SK-N-SH (cell line): ENCODE measurements around the gene HASPIN. TPM values are rescaled to one million over a fixed set of nuclear protein-coding genes. Genes with fewer than 3 reads are reported as not detected.
"Not testable (repeated sequence)": the region's sequence is repeated elsewhere in the genome, so short reads cannot be mapped to it uniquely, and the experiment has no call there.

ENCODE experiments used
- CTCF ChIA-PET: fragments of 300-600, 350-600 bp; formaldehyde crosslinking; extraction: SDS; loops from one replicate; lab custom pipeline; 2021; lab: Yijun Ruan, JAX
- POLR2A ChIA-PET: fragments of 350-600 bp; sonication (Branson Sonifier 250); formaldehyde crosslinking; extraction: SDS; loops from one replicate; lab custom pipeline; 2020; ENCODE audit warnings: antibody characterized with exemption, inconsistent platforms; lab: Yijun Ruan, JAX
- DNase-seq: peaks from one replicate; pipeline ENCODE4 v3.0.0; 2012
- H2AFZ ChIP-seq: fragments of 200-600 bp; sonication (generic); 2 replicates; pipeline ENCODE4 v1.8.1; 2016; ENCODE audit warnings: antibody characterized with exemption, mild to moderate bottlenecking, low read depth
- H3F3A ChIP-seq: fragments of 200-600 bp; sonication (generic); replicated peaks from 2 replicates; pipeline ENCODE3; 2016; ENCODE audit warnings: antibody characterized with exemption, mild to moderate bottlenecking; ENCODE audit not compliant: insufficient read depth
- H3K27ac ChIP-seq, 2 experiments: fragments of 200-500 bp in 1 of 2; fragments of 200-600 bp in 1 of 2; sonication (Bioruptor generic) in 1 of 2; sonication (generic), shearing (Covaris generic) in 1 of 2; 2 replicates each; pipeline versions ENCODE4 v1.5.1 to v1.6.1; 2014 to 2016; ENCODE audit warnings: low read depth in 2 of 2, inconsistent platforms in 1 of 2, low read length in 1 of 2, mild to moderate bottlenecking in 1 of 2, mixed read lengths in 1 of 2
- H3K27me3 ChIP-seq: fragments of 200-600 bp; sonication (generic), shearing (Covaris generic); 2 replicates; pipeline ENCODE4 v1.6.1; 2016; ENCODE audit warnings: mixed run types; ENCODE audit not compliant: insufficient read depth
- H3K36me3 ChIP-seq, 2 experiments: fragments of 200-500 bp in 1 of 2; fragments of 200-600 bp in 1 of 2; sonication (Bioruptor generic) in 1 of 2; sonication (generic) in 1 of 2; replicated peaks in 1 of 2; 2 replicates each; pipeline versions ENCODE3 to v1.5.1; 2014 to 2016; ENCODE audit warnings: low read length in 1 of 2, mild to moderate bottlenecking in 1 of 2; ENCODE audit not compliant: insufficient read depth in 2 of 2, control insufficient read depth in 1 of 2
- H3K4me1 ChIP-seq, 2 experiments: fragments of 200-500 bp in 1 of 2; fragments of 200-600 bp in 1 of 2; sonication (Bioruptor generic) in 1 of 2; sonication (generic), shearing (Covaris generic) in 1 of 2; 2 replicates each; pipeline versions ENCODE4 v1.5.1 to v1.6.1; 2014 to 2016; ENCODE audit warnings: low read depth in 1 of 2, low read length in 1 of 2, mixed run types in 1 of 2; ENCODE audit not compliant: insufficient read depth in 2 of 2, control insufficient read depth in 1 of 2
- H3K4me2 ChIP-seq: fragments of 200-600 bp; sonication (generic), shearing (Covaris generic); 2 replicates; pipeline ENCODE4 v1.6.1; 2017; ENCODE audit warnings: mixed run types
- H3K4me3 ChIP-seq, 2 experiments: fragments of 200-500 bp in 1 of 2; fragments of 200-600 bp in 1 of 2; sonication (Bioruptor generic) in 1 of 2; sonication (generic), shearing (Covaris generic) in 1 of 2; 2 replicates each; pipeline versions ENCODE4 v1.5.1 to v1.8.1; 2014 to 2016; ENCODE audit warnings: low read depth in 2 of 2, inconsistent platforms in 1 of 2, low read length in 1 of 2, mild to moderate bottlenecking in 1 of 2, mixed read lengths in 1 of 2, moderate library complexity in 1 of 2
- H3K79me2 ChIP-seq: fragments of 200-600 bp; sonication (generic); 2 replicates; pipeline ENCODE4 v1.8.1; 2017; ENCODE audit warnings: mild to moderate bottlenecking; ENCODE audit not compliant: insufficient read depth
- H3K9ac ChIP-seq: fragments of 200-600 bp; sonication (generic); 2 replicates; pipeline ENCODE4 v1.6.1; 2017; ENCODE audit warnings: mixed run types
- H3K9me2 ChIP-seq: fragments of 200-600 bp; sonication (generic); 2 replicates; pipeline ENCODE4 v1.6.1; 2017; ENCODE audit warnings: mixed run types
- H3K9me3 ChIP-seq: fragments of 200-600 bp; sonication (generic); 2 replicates; pipeline ENCODE4 v1.6.1; 2017; ENCODE audit warnings: mixed run types, mild to moderate bottlenecking, moderate library complexity
- H4K20me1 ChIP-seq: fragments of 200-600 bp; sonication (generic); 2 replicates; pipeline ENCODE4 v1.6.1; 2017; ENCODE audit warnings: mild to moderate bottlenecking, mixed run types; ENCODE audit not compliant: insufficient read depth
- FOXM1 ChIP-seq: IDR thresholded peaks from 2 replicates; pipeline ENCODE4 v1.4.0; 2012; ENCODE audit warnings: low read depth, mild to moderate bottlenecking
- GATA2 ChIP-seq: sonication (generic); formaldehyde crosslinking; IDR thresholded peaks from 2 replicates; pipeline ENCODE4 v1.5.0; 2020; ENCODE audit warnings: mild to moderate bottlenecking, missing genetic modification reagents
- JUND ChIP-seq: IDR thresholded peaks from 2 replicates; pipeline ENCODE4 v1.4.0; 2012
- MEF2A ChIP-seq: IDR thresholded peaks from 2 replicates; pipeline ENCODE4 v1.4.0; 2012; ENCODE audit warnings: low read depth, borderline replicate concordance
- MXI1 ChIP-seq: IDR thresholded peaks from 2 replicates; pipeline ENCODE4 v1.6.1; 2012; ENCODE audit warnings: mild to moderate bottlenecking, low read depth, low read length, improper control_type of control experiment
- NFIC ChIP-seq: IDR thresholded peaks from 2 replicates; pipeline ENCODE4 v1.4.0; 2012; ENCODE audit warnings: borderline replicate concordance
- NRF1 ChIP-seq: IDR thresholded peaks from 2 replicates; pipeline ENCODE4 v1.6.1; 2012; ENCODE audit warnings: low read depth, mild to moderate bottlenecking, low read length
- POLR2AphosphoS5 ChIP-seq: IDR thresholded peaks from 2 replicates; pipeline ENCODE4 v1.6.1; 2012; ENCODE audit warnings: low read depth, low read length
- RAD21 ChIP-seq: IDR thresholded peaks from 2 replicates; pipeline ENCODE4 v1.6.1; 2012; ENCODE audit warnings: mild to moderate bottlenecking, low read length
- RFX5 ChIP-seq: IDR thresholded peaks from 2 replicates; pipeline ENCODE4 v1.6.1; 2012; ENCODE audit warnings: mild to moderate bottlenecking, improper control_type of control experiment, low read length
- RXRA ChIP-seq: IDR thresholded peaks from 2 replicates; pipeline ENCODE4 v1.4.0; 2012; ENCODE audit warnings: low read depth, mild to moderate bottlenecking, borderline replicate concordance
- SMC3 ChIP-seq: IDR thresholded peaks from 2 replicates; pipeline ENCODE4 v1.6.1; 2012; ENCODE audit warnings: low read depth, low read length, improper control_type of control experiment
- TAF1 ChIP-seq: IDR thresholded peaks from 2 replicates; pipeline ENCODE4 v1.6.1; 2012; ENCODE audit warnings: low read depth, mild to moderate bottlenecking, low read length, moderate library complexity, borderline replicate concordance
- TEAD4 ChIP-seq: IDR thresholded peaks from 2 replicates; pipeline ENCODE4 v1.4.0; 2012; ENCODE audit warnings: mild to moderate bottlenecking, borderline replicate concordance; ENCODE audit not compliant: insufficient read depth
- YY1 ChIP-seq: IDR thresholded peaks from 2 replicates; pipeline ENCODE4 v1.4.0; 2012; ENCODE audit warnings: low read depth, mild to moderate bottlenecking
- WGBS: methylation state at CpG from one replicate; pipeline ENCODE4 v1.1.6; 2017; ENCODE audit warnings: low lambda C conversion rate; 5-methylcytosine and 5-hydroxymethylcytosine counted together
- polyA plus RNA-seq, 3 experiments: library from polyadenylated mRNA; depleted of rRNA; stranded (reverse); fragments of >200 nt; gene quantifications; 2 replicates each; pipeline ENCODE4 v1.2.3, GENCODE V29; 2012
- TF ChIP-seq, protein P1 (sequence below): fragments of 150-350 bp; IDR thresholded peaks from 2 replicates; pipeline ENCODE4 v1.6.1; 2016; ENCODE audit warnings: mild to moderate bottlenecking, low read depth, low read length
- TF ChIP-seq, protein P2 (sequence below): IDR thresholded peaks from 2 replicates; pipeline ENCODE4 v1.4.0; 2012; ENCODE audit warnings: low read depth, borderline replicate concordance
- TF ChIP-seq, protein P3 (sequence below): fragments of 200-600 bp; sonication (generic); IDR thresholded peaks from 2 replicates; pipeline ENCODE4 v1.6.1; 2017; ENCODE audit warnings: antibody characterized with exemption, mild to moderate bottlenecking, moderate library complexity

HASPIN gene
- polyA plus RNA-seq, 1 of the 3 experiments (the other 2 are of a cell fraction) = 1.4 TPM

DNA sequence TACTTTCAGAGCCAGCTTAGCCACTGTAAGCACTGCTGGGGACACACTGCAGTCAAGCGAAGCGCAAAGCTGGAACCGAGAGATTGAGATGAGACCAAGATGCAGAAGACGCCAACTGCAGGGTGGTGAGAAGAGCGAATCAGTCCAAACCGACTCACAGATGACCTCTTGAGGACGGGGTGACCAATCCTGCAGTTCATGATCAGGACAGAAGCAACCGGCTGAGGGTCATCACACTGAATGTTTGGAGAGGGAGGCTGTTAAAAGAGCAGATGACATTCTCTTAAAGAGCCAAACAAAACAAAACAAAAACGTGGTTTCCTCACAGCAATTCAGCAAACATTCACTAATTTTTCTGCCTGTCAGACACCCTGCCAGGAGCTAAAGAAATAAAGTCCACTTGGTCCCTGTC, 8.5 kb downstream of the HASPIN start:
- ChIA-PET CTCF (interaction anchor here (1.5 to 7.2 kb wide), 2 partner anchors 6 to 95 kb away, joined by 8 to 97 read pairs; partner anchors contain the start of gene HASPIN), POLR2A (no interaction called here)
- Histone ChIP-seq H3K36me3 (no peaks in the 10 kb centered on the region), H3K9me3 (no peaks in the 10 kb centered on the region), H2AFZ (no peak overlapping the region), H3K4me2 (no peak overlapping the region), H3K27ac (no peak overlapping the region), H3K4me3 (no peak overlapping the region), H3K4me1 (peaks cover 0 to 5% of the 10 kb centered on the region in 2 experiments; a peak in 1 of 4 replicates), H3K9me2 (no peaks in the 10 kb centered on the region), H3F3A (no peaks in the 10 kb centered on the region), H3K27me3 (no peaks in the 10 kb centered on the region), H3K9ac (no peak overlapping the region), H4K20me1 (no peaks in the 10 kb centered on the region), H3K79me2 (peaks cover 8% of the 10 kb centered on the region; the same call in 1 of the 2 replicates)
- no peak for DNase-seq
- 77% methylated on average over 9 of the region's 9 CpGs for WGBS
- TF ChIP-seq, protein P1, sequence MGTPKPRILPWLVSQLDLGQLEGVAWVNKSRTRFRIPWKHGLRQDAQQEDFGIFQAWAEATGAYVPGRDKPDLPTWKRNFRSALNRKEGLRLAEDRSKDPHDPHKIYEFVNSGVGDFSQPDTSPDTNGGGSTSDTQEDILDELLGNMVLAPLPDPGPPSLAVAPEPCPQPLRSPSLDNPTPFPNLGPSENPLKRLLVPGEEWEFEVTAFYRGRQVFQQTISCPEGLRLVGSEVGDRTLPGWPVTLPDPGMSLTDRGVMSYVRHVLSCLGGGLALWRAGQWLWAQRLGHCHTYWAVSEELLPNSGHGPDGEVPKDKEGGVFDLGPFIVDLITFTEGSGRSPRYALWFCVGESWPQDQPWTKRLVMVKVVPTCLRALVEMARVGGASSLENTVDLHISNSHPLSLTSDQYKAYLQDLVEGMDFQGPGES = no peak

DNA sequence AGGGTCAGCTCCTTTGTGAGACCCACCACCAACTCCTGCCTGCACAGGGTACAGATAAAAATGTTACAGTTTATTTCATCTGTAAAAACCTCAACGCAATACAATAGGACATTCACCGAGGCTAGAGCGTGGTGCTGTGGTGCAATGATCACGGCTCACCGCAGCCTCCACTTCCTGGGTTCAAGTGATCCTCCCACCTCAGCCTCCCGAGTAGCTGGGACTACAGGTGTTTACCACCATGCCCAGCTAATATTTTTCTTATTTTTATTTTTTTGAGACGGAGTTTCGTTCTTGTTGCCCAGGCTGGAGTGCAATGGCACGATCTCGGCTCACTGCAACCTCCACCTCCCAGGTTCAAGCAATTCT, 11.2 kb downstream of the HASPIN start:
- not testable (repeated sequence) for H3K9ac ChIP-seq, H3K4me3 ChIP-seq, H3K9me2 ChIP-seq, H3K36me3 ChIP-seq, H3K4me1 ChIP-seq, H3K27ac ChIP-seq, DNase-seq, H4K20me1 ChIP-seq, H3K9me3 ChIP-seq, H3K79me2 ChIP-seq, H3F3A ChIP-seq, H3K27me3 ChIP-seq, H2AFZ ChIP-seq, H3K4me2 ChIP-seq
- CTCF ChIA-PET = interaction anchor here (0.6 to 7.2 kb wide), 14 partner anchors 9 to 1027 kb away, joined by 3 to 97 read pairs (median 3); partner anchors contain the start of gene HASPIN
- POLR2A ChIA-PET = interaction anchor here (0.6 kb wide), 1 partner anchor 57 kb away, joined by 3 read pairs; no protein-coding TSS in a partner anchor
- WGBS = 83% methylated on average over 10 of the region's 10 CpGs

DNA sequence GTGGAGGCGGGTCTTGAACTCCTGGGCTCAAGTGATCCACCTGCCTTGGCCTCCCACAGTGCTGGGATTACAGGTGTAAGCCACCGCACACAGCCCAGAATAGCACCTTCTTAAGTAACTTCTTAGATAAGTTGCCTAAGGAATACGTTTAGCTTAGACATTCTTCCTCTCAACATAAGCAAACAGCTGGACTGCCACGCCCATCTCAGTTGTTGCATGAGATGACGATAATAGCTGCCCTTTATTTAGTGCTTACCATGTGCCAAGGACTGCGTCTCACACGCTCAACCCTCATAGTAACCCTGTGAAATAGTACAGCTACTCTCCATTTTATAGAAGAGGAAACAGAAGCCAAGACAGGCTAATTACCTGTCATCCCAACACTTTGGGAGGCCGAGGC, 11.8 kb downstream of the HASPIN start:
- no peak for DNase-seq
- no peak for TF ChIP-seq SMC3
- no peak for TF ChIP-seq FOXM1
- no peak for TF ChIP-seq RAD21
- TF ChIP-seq MEF2A = no peak
- no peak for TF ChIP-seq RFX5
- TF ChIP-seq RXRA = no peak
- no peak for TF ChIP-seq TEAD4
- TF ChIP-seq YY1 = no peak
- TF ChIP-seq, protein P2, sequence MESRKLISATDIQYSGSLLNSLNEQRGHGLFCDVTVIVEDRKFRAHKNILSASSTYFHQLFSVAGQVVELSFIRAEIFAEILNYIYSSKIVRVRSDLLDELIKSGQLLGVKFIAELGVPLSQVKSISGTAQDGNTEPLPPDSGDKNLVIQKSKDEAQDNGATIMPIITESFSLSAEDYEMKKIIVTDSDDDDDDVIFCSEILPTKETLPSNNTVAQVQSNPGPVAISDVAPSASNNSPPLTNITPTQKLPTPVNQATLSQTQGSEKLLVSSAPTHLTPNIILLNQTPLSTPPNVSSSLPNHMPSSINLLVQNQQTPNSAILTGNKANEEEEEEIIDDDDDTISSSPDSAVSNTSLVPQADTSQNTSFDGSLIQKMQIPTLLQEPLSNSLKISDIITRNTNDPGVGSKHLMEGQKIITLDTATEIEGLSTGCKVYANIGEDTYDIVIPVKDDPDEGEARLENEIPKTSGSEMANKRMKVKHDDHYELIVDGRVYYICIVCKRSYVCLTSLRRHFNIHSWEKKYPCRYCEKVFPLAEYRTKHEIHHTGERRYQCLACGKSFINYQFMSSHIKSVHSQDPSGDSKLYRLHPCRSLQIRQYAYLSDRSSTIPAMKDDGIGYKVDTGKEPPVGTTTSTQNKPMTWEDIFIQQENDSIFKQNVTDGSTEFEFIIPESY = no peak
- no peak for TF ChIP-seq TAF1
- no peak for TF ChIP-seq MXI1
- no peak for TF ChIP-seq GATA2 (CRISPR knock-in tag)
- no peak for TF ChIP-seq NRF1
- TF ChIP-seq, protein P3, sequence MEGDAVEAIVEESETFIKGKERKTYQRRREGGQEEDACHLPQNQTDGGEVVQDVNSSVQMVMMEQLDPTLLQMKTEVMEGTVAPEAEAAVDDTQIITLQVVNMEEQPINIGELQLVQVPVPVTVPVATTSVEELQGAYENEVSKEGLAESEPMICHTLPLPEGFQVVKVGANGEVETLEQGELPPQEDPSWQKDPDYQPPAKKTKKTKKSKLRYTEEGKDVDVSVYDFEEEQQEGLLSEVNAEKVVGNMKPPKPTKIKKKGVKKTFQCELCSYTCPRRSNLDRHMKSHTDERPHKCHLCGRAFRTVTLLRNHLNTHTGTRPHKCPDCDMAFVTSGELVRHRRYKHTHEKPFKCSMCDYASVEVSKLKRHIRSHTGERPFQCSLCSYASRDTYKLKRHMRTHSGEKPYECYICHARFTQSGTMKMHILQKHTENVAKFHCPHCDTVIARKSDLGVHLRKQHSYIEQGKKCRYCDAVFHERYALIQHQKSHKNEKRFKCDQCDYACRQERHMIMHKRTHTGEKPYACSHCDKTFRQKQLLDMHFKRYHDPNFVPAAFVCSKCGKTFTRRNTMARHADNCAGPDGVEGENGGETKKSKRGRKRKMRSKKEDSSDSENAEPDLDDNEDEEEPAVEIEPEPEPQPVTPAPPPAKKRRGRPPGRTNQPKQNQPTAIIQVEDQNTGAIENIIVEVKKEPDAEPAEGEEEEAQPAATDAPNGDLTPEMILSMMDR = no peak
- no peak for TF ChIP-seq JUND
- no peak for TF ChIP-seq POLR2AphosphoS5
- TF ChIP-seq NFIC = no peak

More for the DNA sequence above, 11.8 kb downstream of the HASPIN start:
- Histone ChIP-seq H3K79me2 (no peaks in the 10 kb centered on the region), H3K4me1 (peaks cover 0 to 4% of the 10 kb centered on the region in 2 experiments; a peak in 1 of 4 replicates), H3K36me3 (no peaks in the 10 kb centered on the region), H3K4me2 (no peak overlapping the region), H3F3A (no peaks in the 10 kb centered on the region), H3K9me2 (no peaks in the 10 kb centered on the region), H3K4me3 (no peak overlapping the region), H3K27me3 (no peaks in the 10 kb centered on the region), H3K27ac (no peak overlapping the region), H3K9me3 (no peaks in the 10 kb centered on the region), H2AFZ (no peak overlapping the region), H4K20me1 (no peaks in the 10 kb centered on the region), H3K9ac (no peak overlapping the region)
- WGBS = 83% methylated on average over 8 of the region's 8 CpGs
- ChIA-PET CTCF (interaction anchor here (0.6 to 7.2 kb wide), 13 partner anchors 10 to 687 kb away, joined by 3 to 97 read pairs (median 3); partner anchors contain the start of gene HASPIN), POLR2A (no interaction called here)
